DND-41 (cell line): Measurements from ENCODE around the gene TMEM38B.

Experiments used
- EZH2 ChIP-seq: IDR thresholded peaks from 3 replicates; pipeline ENCODE4 v1.6.1; 2012; ENCODE audit warnings: borderline replicate concordance, low read depth, mild to moderate bottlenecking, moderate library complexity, low read length, inconsistent platforms; ENCODE audit not compliant: severe bottlenecking
- TF ChIP-seq, protein P1 (sequence below): IDR thresholded peaks from 2 replicates; pipeline ENCODE4 v1.5.1; 2012; ENCODE audit warnings: borderline replicate concordance, low read length, moderate library complexity, mild to moderate bottlenecking; ENCODE audit not compliant: poor library complexity, severe bottlenecking; ENCODE audit errors: extremely low read depth

DNA sequence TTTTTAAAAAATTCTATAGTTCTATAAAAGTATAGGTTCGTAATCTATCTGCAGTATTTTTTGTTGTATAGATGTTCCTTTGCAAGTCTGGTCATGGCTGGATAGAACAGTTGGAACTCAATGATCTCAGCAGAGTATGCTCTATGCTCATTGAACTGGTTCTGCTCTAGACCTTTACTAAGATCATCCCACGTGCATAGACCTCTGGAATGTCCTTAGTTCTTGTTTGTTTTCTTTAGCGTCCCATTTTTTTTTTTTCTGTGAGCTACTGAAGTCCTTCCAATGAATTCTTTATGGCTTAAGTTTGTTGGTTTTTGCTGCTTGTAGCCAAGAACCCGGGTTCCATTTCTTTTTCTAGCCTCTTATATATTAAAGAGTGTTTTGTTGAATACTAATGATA, 3.5 kb downstream of the TMEM38B start:
- TF ChIP-seq, protein P1, sequence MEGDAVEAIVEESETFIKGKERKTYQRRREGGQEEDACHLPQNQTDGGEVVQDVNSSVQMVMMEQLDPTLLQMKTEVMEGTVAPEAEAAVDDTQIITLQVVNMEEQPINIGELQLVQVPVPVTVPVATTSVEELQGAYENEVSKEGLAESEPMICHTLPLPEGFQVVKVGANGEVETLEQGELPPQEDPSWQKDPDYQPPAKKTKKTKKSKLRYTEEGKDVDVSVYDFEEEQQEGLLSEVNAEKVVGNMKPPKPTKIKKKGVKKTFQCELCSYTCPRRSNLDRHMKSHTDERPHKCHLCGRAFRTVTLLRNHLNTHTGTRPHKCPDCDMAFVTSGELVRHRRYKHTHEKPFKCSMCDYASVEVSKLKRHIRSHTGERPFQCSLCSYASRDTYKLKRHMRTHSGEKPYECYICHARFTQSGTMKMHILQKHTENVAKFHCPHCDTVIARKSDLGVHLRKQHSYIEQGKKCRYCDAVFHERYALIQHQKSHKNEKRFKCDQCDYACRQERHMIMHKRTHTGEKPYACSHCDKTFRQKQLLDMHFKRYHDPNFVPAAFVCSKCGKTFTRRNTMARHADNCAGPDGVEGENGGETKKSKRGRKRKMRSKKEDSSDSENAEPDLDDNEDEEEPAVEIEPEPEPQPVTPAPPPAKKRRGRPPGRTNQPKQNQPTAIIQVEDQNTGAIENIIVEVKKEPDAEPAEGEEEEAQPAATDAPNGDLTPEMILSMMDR = no peak
- TF ChIP-seq EZH2 = no peak
